Keratinocyte (primary cell): ENCODE data around the gene PRKX. TPM values are rescaled to one million over a fixed set of nuclear protein-coding genes. Genes with fewer than 3 reads are reported as not detected.

Experiments used
- DNase-seq: peaks from one replicate; pipeline ENCODE4 v3.0.0-alpha.2; 2011; ENCODE audit warnings: low read depth, missing footprints, low spot score
- FAIRE-seq: peaks from 2 replicates; lab custom pipeline; 2011; peaks lifted over from hg19 to GRCh38; lab: Jason Lieb, UNC
- H2AFZ ChIP-seq: 2 replicates; pipeline ENCODE4 v1.6.0; 2012; ENCODE audit warnings: low read length, control low read depth, inconsistent platforms; ENCODE audit not compliant: control insufficient read depth
- H3K27ac ChIP-seq: 2 replicates; pipeline ENCODE4 v1.5.1; 2011; ENCODE audit warnings: low read length; ENCODE audit not compliant: control insufficient read depth, insufficient read depth
- H3K27me3 ChIP-seq: 3 replicates; pipeline ENCODE4 v1.6.0; 2011; ENCODE audit warnings: low read length; ENCODE audit not compliant: control insufficient read depth, insufficient read depth; ENCODE audit errors: extremely low read depth
- H3K36me3 ChIP-seq, 2 experiments: 2 replicates in 1 of 2; 3 replicates in 1 of 2; pipeline ENCODE4 v1.5.1; 2011; ENCODE audit warnings: low read length in 2 of 2, mild to moderate bottlenecking in 1 of 2; ENCODE audit not compliant: control insufficient read depth in 2 of 2, insufficient read depth in 2 of 2; ENCODE audit errors: extremely low read depth in 1 of 2
- H3K4me1 ChIP-seq: 3 replicates; pipeline ENCODE4 v1.5.1; 2011; ENCODE audit warnings: low read length; ENCODE audit not compliant: control insufficient read depth, insufficient read depth; ENCODE audit errors: extremely low read depth
- H3K4me2 ChIP-seq: 3 replicates; pipeline ENCODE4 v1.6.0; 2011; ENCODE audit warnings: low read depth, low read length; ENCODE audit not compliant: control insufficient read depth, insufficient read depth; ENCODE audit errors: extremely low read depth
- H3K4me3 ChIP-seq, 3 experiments: fragments of 200-600 bp in 1 of 3; sonication (generic) in 1 of 3; 2 replicates in 2 of 3; 3 replicates in 1 of 3; pipeline ENCODE4 v1.5.1; 2011 to 2016; ENCODE audit warnings: low read length in 3 of 3, mild to moderate bottlenecking in 3 of 3, control low read depth in 2 of 3, inconsistent platforms in 1 of 3, low read depth in 1 of 3, mixed read lengths in 1 of 3, mixed run types in 1 of 3, moderate library complexity in 1 of 3; ENCODE audit not compliant: control insufficient read depth in 2 of 3, insufficient read depth in 2 of 3; ENCODE audit errors: extremely low read depth in 1 of 3
- H3K79me2 ChIP-seq: 2 replicates; pipeline ENCODE4 v1.6.0; 2012; ENCODE audit warnings: low read length; ENCODE audit not compliant: control insufficient read depth, insufficient read depth
- H3K9ac ChIP-seq: 3 replicates; pipeline ENCODE4 v1.6.0; 2011; ENCODE audit warnings: low read length; ENCODE audit not compliant: control insufficient read depth, insufficient read depth; ENCODE audit errors: extremely low read depth
- H3K9me1 ChIP-seq: 3 replicates; pipeline ENCODE4 v1.6.0; 2011; ENCODE audit warnings: low read length; ENCODE audit not compliant: control insufficient read depth, insufficient read depth; ENCODE audit errors: extremely low read depth
- H3K9me3 ChIP-seq: 2 replicates; pipeline ENCODE4 v1.5.1; 2012; ENCODE audit warnings: low read depth, low read length; ENCODE audit not compliant: control insufficient read depth
- H4K20me1 ChIP-seq: 3 replicates; pipeline ENCODE4 v1.6.0; 2011; ENCODE audit warnings: low read length; ENCODE audit not compliant: control insufficient read depth, insufficient read depth; ENCODE audit errors: extremely low read depth
- CTCF ChIP-seq, 3 experiments: IDR thresholded peaks in 1 of 3; conservative IDR thresholded peaks in 1 of 3; optimal IDR thresholded peaks in 1 of 3; 2 replicates in 2 of 3; 3 replicates in 1 of 3; pipeline versions ENCODE3 to v1.5.1; 2011; ENCODE audit warnings: low read length in 3 of 3, mild to moderate bottlenecking in 3 of 3, moderate library complexity in 2 of 3, control low read depth in 1 of 3, inconsistent platforms in 1 of 3; ENCODE audit not compliant: insufficient read depth in 2 of 3; ENCODE audit errors: extremely low read depth in 1 of 3
- EZH2 ChIP-seq: IDR thresholded peaks from one replicate; pipeline ENCODE4 v1.6.1; 2012; ENCODE audit warnings: inconsistent platforms, mild to moderate bottlenecking, low read length, moderate library complexity
- dilution Hi-C: fragments of 300-500 bp; cut with MboI; formaldehyde crosslinking; loops from one replicate; pipeline ENCODE4 v1.7.0; 2020; ENCODE audit warnings: low sequenced_read_pairs; ENCODE audit not compliant: extremely low pct_ligation_motif_present
- polyA plus RNA-seq, 5 experiments: library from polyadenylated mRNA; depleted of rRNA in 3 of 5; stranded (reverse) in 3 of 5; stranded (forward) in 1 of 5; unstranded in 1 of 5; fragments of >200 nt; gene quantifications; 1 replicate in 1 of 5; 2 replicates in 3 of 5; 3 replicates in 1 of 5; pipeline versions ENCODE4 v1.2.1 to v1.2.3, GENCODE V29; 2011 to 2012; ENCODE audit warnings: missing spikeins in 2 of 5, low read depth in 1 of 5, low replicate concordance in 1 of 5

The PRKX gene
- polyA plus RNA-seq, 1 donor (not counting 4 experiments of a cell fraction or from before 2014, with no cell fraction given) = 39.9 TPM

- H3K4me2 ChIP-seq = no peak overlapping the region
- H3K9me3 ChIP-seq = no peaks in the 10 kb centered on the region
- H3K9ac ChIP-seq = no peak overlapping the region
- H3K4me1 ChIP-seq = no peaks in the 10 kb centered on the region
- H3K79me2 ChIP-seq = no peaks in the 10 kb centered on the region
- no peak overlapping the region for H2AFZ ChIP-seq
- no peaks in the 10 kb centered on the region for H4K20me1 ChIP-seq
- H3K9me1 ChIP-seq = no peaks in the 10 kb centered on the region
- no peaks in the 10 kb centered on the region for H3K36me3 ChIP-seq
- TF ChIP-seq EZH2 = no peak
- TF ChIP-seq CTCF (optimal IDR thresholded peaks at IDR 0.05 in 1 of 3, IDR thresholded peaks at IDR 0.05 in 1 of 3, conservative IDR thresholded peaks at IDR 0.05 in 1 of 3; ENCODE audit: extremely low read depth in 1 of 3, insufficient read depth in 2 of 3, low read length in 3 of 3) = no peak
- H3K4me3 ChIP-seq = no peak overlapping the region
- no peak for FAIRE-seq
- DNase-seq = no peak
- dilution Hi-C loops = no loop called here
- H3K27ac ChIP-seq = no peak overlapping the region
- no peaks in the 10 kb centered on the region for H3K27me3 ChIP-seq
Measured at GRCh38 chrX:3584415-3584996, 128.9 kb downstream of the PRKX start.

- H3K4me1 ChIP-seq = no peaks in the 10 kb centered on the region
- H3K4me3 ChIP-seq = no peak overlapping the region
- no peaks in the 10 kb centered on the region for H3K79me2 ChIP-seq
- H4K20me1 ChIP-seq = no peaks in the 10 kb centered on the region
- dilution Hi-C loops = no loop called here
- H3K9me1 ChIP-seq = no peaks in the 10 kb centered on the region
- H3K4me2 ChIP-seq = no peak overlapping the region
- DNase-seq (no peak), FAIRE-seq (no peak)
- H3K9ac ChIP-seq = no peak overlapping the region
- TF ChIP-seq CTCF (optimal IDR thresholded peaks at IDR 0.05 in 1 of 3, IDR thresholded peaks at IDR 0.05 in 1 of 3, conservative IDR thresholded peaks at IDR 0.05 in 1 of 3; ENCODE audit: extremely low read depth in 1 of 3, insufficient read depth in 2 of 3, low read length in 3 of 3) (no peak), EZH2 (no peak)
- no peaks in the 10 kb centered on the region for H3K9me3 ChIP-seq
- no peak overlapping the region for H2AFZ ChIP-seq
- H3K36me3 ChIP-seq = no peaks in the 10 kb centered on the region
- H3K27me3 ChIP-seq = no peaks in the 10 kb centered on the region
- no peak overlapping the region for H3K27ac ChIP-seq
Measured at GRCh38 chrX:3582451-3582850, 131.0 kb downstream of the PRKX start.
